Neural cell (in vitro differentiated cells): ENCODE results near the gene SLC7A8. TPM values are rescaled to one million over a fixed set of nuclear protein-coding genes. Genes with fewer than 3 reads are reported as not detected.

Experiments
- H2AFZ ChIP-seq: fragments of 200-600, 300-800 bp; sonication (generic), shearing (Covaris generic); 2 replicates; pipeline ENCODE4 v1.6.0; 2014; ENCODE audit warnings: low read depth, mild to moderate bottlenecking, antibody characterized with exemption, low read length, moderate library complexity
- H3F3A ChIP-seq: fragments of 200-600 bp; shearing (Covaris generic); 2 replicates; pipeline ENCODE4 v1.6.1; 2016; ENCODE audit warnings: mild to moderate bottlenecking, moderate library complexity, mixed read lengths, antibody characterized with exemption, low read length; ENCODE audit not compliant: insufficient read depth, poor library complexity, severe bottlenecking
- H3K27ac ChIP-seq: fragments of 200-600, 300-800 bp; sonication (generic), shearing (Covaris generic); 2 replicates; pipeline ENCODE4 v1.5.1; 2014; ENCODE audit warnings: mild to moderate bottlenecking, low read length, moderate library complexity
- H3K27me3 ChIP-seq: fragments of 300-800, 200-600 bp; sonication (generic), shearing (Covaris generic); 2 replicates; pipeline ENCODE4 v1.6.0; 2014; ENCODE audit warnings: mild to moderate bottlenecking, low read depth, low read length, moderate library complexity; ENCODE audit not compliant: insufficient read depth
- H3K36me3 ChIP-seq: fragments of 300-800, 200-600 bp; sonication (generic), shearing (Covaris generic); 2 replicates; pipeline ENCODE4 v1.5.1; 2014; ENCODE audit warnings: mild to moderate bottlenecking, antibody characterized with exemption, low read length, moderate library complexity; ENCODE audit not compliant: insufficient read depth
- H3K4me2 ChIP-seq: fragments of 300-800, 200-600 bp; sonication (generic), shearing (Covaris generic); 2 replicates; pipeline ENCODE4 v1.6.0; 2014; ENCODE audit warnings: mild to moderate bottlenecking, low read length
- H3K4me3 ChIP-seq: fragments of 300-800, 200-600 bp; sonication (generic), shearing (Covaris generic); 2 replicates; pipeline ENCODE4 v1.5.1; 2014; ENCODE audit warnings: mild to moderate bottlenecking, low read length, moderate library complexity
- H3K79me2 ChIP-seq: fragments of 200-600 bp; shearing (Covaris generic); replicated peaks from 2 replicates; pipeline ENCODE4 v1.6.0; 2014; ENCODE audit warnings: mild to moderate bottlenecking, low read length, moderate library complexity; ENCODE audit not compliant: insufficient read depth
- H3K9ac ChIP-seq: fragments of 300-800, 200-600 bp; sonication (generic), shearing (Covaris generic); 2 replicates; pipeline ENCODE4 v1.6.1; 2016; ENCODE audit warnings: mild to moderate bottlenecking, low read length, mixed read lengths
- H3K9me2 ChIP-seq: fragments of 200-600 bp; shearing (Covaris generic); 2 replicates; pipeline ENCODE4 v1.6.1; 2016; ENCODE audit warnings: mild to moderate bottlenecking, low read length, mixed read lengths; ENCODE audit not compliant: insufficient read depth
- H3K9me3 ChIP-seq: fragments of 200-600, 300-800 bp; sonication (generic), shearing (Covaris generic); 2 replicates; pipeline ENCODE4 v1.6.1; 2016; ENCODE audit warnings: mild to moderate bottlenecking, mixed run types, low read length, moderate library complexity, mixed read lengths
- H4K20me1 ChIP-seq: fragments of 200-600 bp; shearing (Covaris generic); 2 replicates; pipeline ENCODE4 v1.6.1; 2016; ENCODE audit warnings: mild to moderate bottlenecking, mixed run types; ENCODE audit not compliant: insufficient read depth
- CTCF ChIP-seq: fragments of 450-650 bp; IDR thresholded peaks from 2 replicates; pipeline ENCODE4 v1.5.1; 2014; ENCODE audit warnings: antibody characterized with exemption, mild to moderate bottlenecking, moderate library complexity; ENCODE audit not compliant: poor library complexity, severe bottlenecking
- EP300 ChIP-seq: fragments of 450-650 bp; conservative IDR thresholded peaks from 2 replicates; pipeline ENCODE4 v1.6.1; 2014; ENCODE audit warnings: antibody characterized with exemption, mild to moderate bottlenecking, moderate library complexity; ENCODE audit not compliant: poor library complexity, severe bottlenecking
- EZH2 ChIP-seq: fragments of 200-600, 300-800 bp; shearing (Covaris generic), sonication (generic); IDR thresholded peaks from 2 replicates; pipeline ENCODE4 v1.6.1; 2014; ENCODE audit warnings: antibody characterized with exemption, low read length, borderline replicate concordance, mild to moderate bottlenecking; ENCODE audit not compliant: insufficient read depth, poor library complexity, severe bottlenecking
- MXI1 ChIP-seq: fragments of 450-650 bp; conservative IDR thresholded peaks from 2 replicates; pipeline ENCODE4 v1.6.1; 2014; ENCODE audit warnings: antibody characterized with exemption, mild to moderate bottlenecking; ENCODE audit not compliant: poor library complexity, severe bottlenecking
- POLR2AphosphoS5 ChIP-seq: IDR thresholded peaks from 2 replicates; pipeline ENCODE4 v1.6.1; 2012
- RAD21 ChIP-seq: fragments of 450-650 bp; conservative IDR thresholded peaks from 2 replicates; pipeline ENCODE4 v1.6.1; 2014; ENCODE audit warnings: antibody characterized with exemption, mild to moderate bottlenecking, moderate library complexity
- SMC3 ChIP-seq: fragments of 450-650 bp; conservative IDR thresholded peaks from 2 replicates; pipeline ENCODE4 v1.6.1; 2014; ENCODE audit warnings: antibody characterized with exemption, mild to moderate bottlenecking, moderate library complexity; ENCODE audit not compliant: poor library complexity
- TAF1 ChIP-seq: IDR thresholded peaks from 2 replicates; pipeline ENCODE4 v1.6.1; 2012; ENCODE audit warnings: low read depth
- polyA plus RNA-seq: library from polyadenylated mRNA; depleted of rRNA; stranded (reverse); fragments of >200 nt; gene quantifications from 2 replicates; pipeline ENCODE4 v1.2.3, GENCODE V29; 2014
- TF ChIP-seq, protein P1 (sequence below): IDR thresholded peaks from 2 replicates; pipeline ENCODE4 v1.6.1; 2012; ENCODE audit warnings: borderline replicate concordance

SLC7A8 gene
- polyA plus RNA-seq, 1 donor from 2014 or later, result 0.21 TPM

GRCh38 chr14:23104591-23105347 is 78.7 kb downstream of the SLC7A8 start, which contains the start of gene CIROP:
Gene CIROP, minus strand, starts transcription at chr14:23104989. Its CDS starts 69 bp downstream, at chr14:23104920.
- H3K36me3 ChIP-seq, result no peaks in the 10 kb centered on the region
- H3K27me3 ChIP-seq, result no peaks in the 10 kb centered on the region
- no peaks in the 10 kb centered on the region for H3K9me2 ChIP-seq
- H3K9me3 ChIP-seq, result no peaks in the 10 kb centered on the region
- no peaks in the 10 kb centered on the region for H3K79me2 ChIP-seq
- no peak within 1 kb of the TSS for H3K4me3 ChIP-seq
- H3K27ac ChIP-seq, result no peak within 1 kb of the TSS
- TF ChIP-seq RAD21 (no peak), EP300 (no peak)
- H3K4me2 ChIP-seq, result no peak within 1 kb of the TSS
- H3K9ac ChIP-seq, result no peak within 1 kb of the TSS
- H3F3A ChIP-seq, result no peaks in the 10 kb centered on the region
- no peak within 1 kb of the TSS for H2AFZ ChIP-seq
- H4K20me1 ChIP-seq, result no peaks in the 10 kb centered on the region

GRCh38 chr14:23104070-23104590 is 79.3 kb downstream of the SLC7A8 start:
- no peaks in the 10 kb centered on the region for H3K9me2 ChIP-seq
- no peak overlapping the region for H3K4me3 ChIP-seq
- H4K20me1 ChIP-seq, result no peaks in the 10 kb centered on the region
- no peak overlapping the region for H3K27ac ChIP-seq
- H2AFZ ChIP-seq, result no peak overlapping the region
- H3K9ac ChIP-seq, result no peak overlapping the region
- H3K79me2 ChIP-seq, result no peaks in the 10 kb centered on the region
- H3K9me3 ChIP-seq, result no peaks in the 10 kb centered on the region
- H3K36me3 ChIP-seq, result no peaks in the 10 kb centered on the region
- H3K27me3 ChIP-seq, result no peaks in the 10 kb centered on the region
- no peak overlapping the region for H3K4me2 ChIP-seq
- TF ChIP-seq CTCF (no peak), SMC3 (no peak), EZH2 (no peak), RAD21 (no peak), MXI1 (no peak), POLR2AphosphoS5 (no peak), TAF1 (no peak), EP300 (no peak)
- TF ChIP-seq, protein P1, sequence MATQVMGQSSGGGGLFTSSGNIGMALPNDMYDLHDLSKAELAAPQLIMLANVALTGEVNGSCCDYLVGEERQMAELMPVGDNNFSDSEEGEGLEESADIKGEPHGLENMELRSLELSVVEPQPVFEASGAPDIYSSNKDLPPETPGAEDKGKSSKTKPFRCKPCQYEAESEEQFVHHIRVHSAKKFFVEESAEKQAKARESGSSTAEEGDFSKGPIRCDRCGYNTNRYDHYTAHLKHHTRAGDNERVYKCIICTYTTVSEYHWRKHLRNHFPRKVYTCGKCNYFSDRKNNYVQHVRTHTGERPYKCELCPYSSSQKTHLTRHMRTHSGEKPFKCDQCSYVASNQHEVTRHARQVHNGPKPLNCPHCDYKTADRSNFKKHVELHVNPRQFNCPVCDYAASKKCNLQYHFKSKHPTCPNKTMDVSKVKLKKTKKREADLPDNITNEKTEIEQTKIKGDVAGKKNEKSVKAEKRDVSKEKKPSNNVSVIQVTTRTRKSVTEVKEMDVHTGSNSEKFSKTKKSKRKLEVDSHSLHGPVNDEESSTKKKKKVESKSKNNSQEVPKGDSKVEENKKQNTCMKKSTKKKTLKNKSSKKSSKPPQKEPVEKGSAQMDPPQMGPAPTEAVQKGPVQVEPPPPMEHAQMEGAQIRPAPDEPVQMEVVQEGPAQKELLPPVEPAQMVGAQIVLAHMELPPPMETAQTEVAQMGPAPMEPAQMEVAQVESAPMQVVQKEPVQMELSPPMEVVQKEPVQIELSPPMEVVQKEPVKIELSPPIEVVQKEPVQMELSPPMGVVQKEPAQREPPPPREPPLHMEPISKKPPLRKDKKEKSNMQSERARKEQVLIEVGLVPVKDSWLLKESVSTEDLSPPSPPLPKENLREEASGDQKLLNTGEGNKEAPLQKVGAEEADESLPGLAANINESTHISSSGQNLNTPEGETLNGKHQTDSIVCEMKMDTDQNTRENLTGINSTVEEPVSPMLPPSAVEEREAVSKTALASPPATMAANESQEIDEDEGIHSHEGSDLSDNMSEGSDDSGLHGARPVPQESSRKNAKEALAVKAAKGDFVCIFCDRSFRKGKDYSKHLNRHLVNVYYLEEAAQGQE, result no peak
- H3F3A ChIP-seq, result no peaks in the 10 kb centered on the region
